ENCODE measurements around the gene HADH.
A peak's percentile ranks its signal among the peaks of the same experiment; 100 is the strongest.
"Not testable (repeated sequence)": the region's sequence is repeated elsewhere in the genome, so short reads cannot be mapped to it uniquely, and the experiment has no call there.

The HADH gene

GRCh38 chr4:107989537-107990386, at the start of gene HADH:
Gene HADH, plus strand, starts transcription at chr4:107989889. Its CDS starts 44 bp downstream, at chr4:107989933.
- DNase-seq = peak; percentile 93 to 94

GRCh38 chr4:107945809-107946208, 43.9 kb upstream of the HADH start:
- no peak for DNase-seq

- DNase-seq = no peak
Measured at GRCh38 chr4:107950746-107951540, 38.7 kb upstream of the HADH start.

- no peak for DNase-seq
Measured at GRCh38 chr4:107951551-107951950, 38.1 kb upstream of the HADH start.

- DNase-seq = no peak
Measured at GRCh38 chr4:107956011-107956410, 33.7 kb upstream of the HADH start.

- no peak for DNase-seq
Measured at GRCh38 chr4:107966903-107967302, 22.8 kb upstream of the HADH start.

GRCh38 chr4:107967519-107967918, 22.2 kb upstream of the HADH start:
- not testable (repeated sequence) for DNase-seq

- not testable (repeated sequence) for DNase-seq
Measured at GRCh38 chr4:107967921-107968320, 21.8 kb upstream of the HADH start.

- no peak for DNase-seq
Measured at GRCh38 chr4:107970063-107970798, 19.5 kb upstream of the HADH start.

GRCh38 chr4:107972605-107973004, 17.1 kb upstream of the HADH start:
- no peak for DNase-seq

- no peak for DNase-seq
Measured at GRCh38 chr4:107974523-107974922, 15.2 kb upstream of the HADH start.

GRCh38 chr4:107977482-107977881, 12.2 kb upstream of the HADH start:
- DNase-seq = no peak

- DNase-seq = no peak
Measured at GRCh38 chr4:107977966-107978705, 11.6 kb upstream of the HADH start.

GRCh38 chr4:107978716-107979451, 10.8 kb upstream of the HADH start:
- no peak for DNase-seq

GRCh38 chr4:107987916-107988762, 1.6 kb upstream of the HADH start:
- no peak for DNase-seq

- DNase-seq = no peak
Measured at GRCh38 chr4:107988763-107989035, 990 bp upstream of the HADH start.

- DNase-seq = no peak
Measured at GRCh38 chr4:107989162-107989536, 540 bp upstream of the HADH start.

GRCh38 chr4:107991945-107992630, 2.4 kb downstream of the HADH start:
- no peak for DNase-seq

- no peak for DNase-seq
Measured at GRCh38 chr4:107993969-107994368, 4.3 kb downstream of the HADH start.

GRCh38 chr4:107994894-107995293, 5.2 kb downstream of the HADH start:
- no peak for DNase-seq
